Ovary (tissue), 9 donors: ENCODE data around the gene FAM217B. TPM values are rescaled to one million over a fixed set of nuclear protein-coding genes. Genes with fewer than 3 reads are reported as not detected.

Experiments used
- DNase-seq, 5 donors: peaks; one replicate each; pipeline ENCODE4 v3.0.0-alpha.2; 2019 to 2020
- H3K27ac ChIP-seq, 2 donors: fragments of 200-600 bp; one replicate each; pipeline versions ENCODE4 v1.5.1 to v1.8.0; 2019 to 2022
- H3K27me3 ChIP-seq: fragments of 200-600 bp; one replicate; pipeline ENCODE4 v1.8.0; 2022
- H3K36me3 ChIP-seq: fragments of 200-600 bp; sonication (generic); one replicate; pipeline ENCODE4 v1.5.1; 2019
- H3K4me1 ChIP-seq: one replicate; pipeline ENCODE4 v1.8.1; 2013; ENCODE audit warnings: mild to moderate bottlenecking, moderate library complexity; ENCODE audit not compliant: insufficient read depth
- H3K4me3 ChIP-seq: fragments of 200-600 bp; sonication (generic); one replicate; pipeline ENCODE4 v1.5.1; 2017
- H3K9me3 ChIP-seq, 2 donors: fragments of 200-600 bp in 1 of 2; sonication (generic) in 1 of 2; one replicate each; pipeline versions ENCODE4 v1.5.1 to v1.8.1; 2013 to 2019; ENCODE audit warnings: mild to moderate bottlenecking in 1 of 2, moderate library complexity in 1 of 2
- EP300 ChIP-seq: sonication (generic); formaldehyde crosslinking; IDR thresholded peaks from one replicate; pipeline ENCODE4 v1.6.1; 2017; ENCODE audit warnings: antibody characterized with exemption
- POLR2A ChIP-seq: fragments of 450-650 bp; IDR thresholded peaks from one replicate; pipeline ENCODE4 v1.6.1; 2017; ENCODE audit warnings: antibody characterized with exemption, mild to moderate bottlenecking, moderate library complexity
- whole genome bisulfite sequencing, 3 donors: extraction: QIAGEN DNeasy Blood & Tissue Kit in 1 of 3; methylation state at CpG; one replicate each; pipeline versions ENCODE4 v1.1.5 to v1.1.7; 2013 to 2017; 5-methylcytosine and 5-hydroxymethylcytosine counted together
- intact Hi-C, 4 donors: fragments of 100-400 bp; cut with DNase I; formaldehyde crosslinking; loops; one replicate each; pipeline versions ENCODE4 v1.11.0 to v1.15.1; 2022 to 2023
- polyA plus RNA-seq, 2 donors: library from polyadenylated mRNA; stranded (reverse); fragments of 200-250 nt in 1 of 2; fragments of 350-450 nt in 1 of 2; fragmentation: Illumina TruSeq in 1 of 2; extraction: RNeasy Lipid Tissue Mini Kit (QIAGEN cat#74804) in 1 of 2; gene quantifications; one replicate each; pipeline ENCODE4 v1.2.3, GENCODE V29; 2013 to 2014
- total RNA-seq, 7 donors: library from RNA; depleted of rRNA in 2 of 7; stranded (reverse); fragments of >200 nt in 2 of 7; fragmentation: NEBNext Ultra II Directional in 3 of 7; extraction: Animal tissue kit (Norgen Biotek cat#: 25700) in 3 of 7; gene quantifications; one replicate each; pipeline versions ENCODE4 v1.1.0 to v1.2.4, GENCODE V29; 2016 to 2023
- TF ChIP-seq, protein P1 (sequence below), 3 donors: fragments of 450-650 bp in 2 of 3; fragments of 200-600 bp in 1 of 3; IDR thresholded peaks; one replicate each; pipeline versions ENCODE4 v1.5.1 to v1.8.0; 2016 to 2022; ENCODE audit warnings: antibody characterized with exemption in 3 of 3, mild to moderate bottlenecking in 1 of 3
- donor health status: DM: no; HTN: no; CAD: no; lungs with moderate emphysema.
- donor health status: DM: no; HTN: no; CAD: no.
- donor health status: Bipolar disorder and iron deficiency.
- donor health status: DM: yes; HTN: yes; CAD: no.
- donor health status: DM: no; HTN: no; CAD: no.
- donor health status: DM: yes; HTN: yes; CAD: no.

Gene FAM217B
- total and polyA plus RNA-seq, 9 donors, result 3.7 to 16.7 (median 9.4) TPM

DNA sequence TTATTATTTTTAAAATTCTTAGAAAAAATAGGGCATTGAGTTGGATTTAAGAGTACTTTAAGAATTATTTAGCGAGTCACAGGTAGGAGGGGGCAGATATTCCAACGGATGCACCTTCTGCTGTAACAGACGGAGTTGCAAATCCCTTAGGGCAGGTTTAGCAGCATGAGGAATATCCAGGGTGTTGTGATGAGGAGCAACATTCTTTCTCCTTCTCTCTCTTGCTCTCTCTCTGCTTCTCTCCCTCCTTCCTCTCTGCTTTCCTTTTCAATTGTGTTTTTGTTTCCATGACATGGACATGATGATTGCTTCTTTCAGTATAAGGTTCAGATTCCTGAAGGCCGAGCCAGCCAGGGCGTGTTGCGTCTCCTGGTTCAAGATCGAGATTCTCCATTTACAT, 46.9 kb downstream of the FAM217B start:
- no peaks in the 10 kb centered on the region for H3K9me3 ChIP-seq
- no peaks in the 10 kb centered on the region for H3K27me3 ChIP-seq
- no peaks in the 10 kb centered on the region for H3K36me3 ChIP-seq
- 88 to 90% (median 88%) methylated on average over 7 of the region's 7 CpGs for WGBS, 3 donors
- no peak for DNase-seq
- H3K4me3 ChIP-seq, result no peak overlapping the region
- no peak for TF ChIP-seq EP300
- no peak for TF ChIP-seq POLR2A
- TF ChIP-seq, protein P1, sequence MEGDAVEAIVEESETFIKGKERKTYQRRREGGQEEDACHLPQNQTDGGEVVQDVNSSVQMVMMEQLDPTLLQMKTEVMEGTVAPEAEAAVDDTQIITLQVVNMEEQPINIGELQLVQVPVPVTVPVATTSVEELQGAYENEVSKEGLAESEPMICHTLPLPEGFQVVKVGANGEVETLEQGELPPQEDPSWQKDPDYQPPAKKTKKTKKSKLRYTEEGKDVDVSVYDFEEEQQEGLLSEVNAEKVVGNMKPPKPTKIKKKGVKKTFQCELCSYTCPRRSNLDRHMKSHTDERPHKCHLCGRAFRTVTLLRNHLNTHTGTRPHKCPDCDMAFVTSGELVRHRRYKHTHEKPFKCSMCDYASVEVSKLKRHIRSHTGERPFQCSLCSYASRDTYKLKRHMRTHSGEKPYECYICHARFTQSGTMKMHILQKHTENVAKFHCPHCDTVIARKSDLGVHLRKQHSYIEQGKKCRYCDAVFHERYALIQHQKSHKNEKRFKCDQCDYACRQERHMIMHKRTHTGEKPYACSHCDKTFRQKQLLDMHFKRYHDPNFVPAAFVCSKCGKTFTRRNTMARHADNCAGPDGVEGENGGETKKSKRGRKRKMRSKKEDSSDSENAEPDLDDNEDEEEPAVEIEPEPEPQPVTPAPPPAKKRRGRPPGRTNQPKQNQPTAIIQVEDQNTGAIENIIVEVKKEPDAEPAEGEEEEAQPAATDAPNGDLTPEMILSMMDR (IDR thresholded peaks at IDR 0.05), result no peak
- intact Hi-C loops, result no loop called here
- H3K27ac ChIP-seq, result no peak overlapping the region
- no peaks in the 10 kb centered on the region for H3K4me1 ChIP-seq

DNA sequence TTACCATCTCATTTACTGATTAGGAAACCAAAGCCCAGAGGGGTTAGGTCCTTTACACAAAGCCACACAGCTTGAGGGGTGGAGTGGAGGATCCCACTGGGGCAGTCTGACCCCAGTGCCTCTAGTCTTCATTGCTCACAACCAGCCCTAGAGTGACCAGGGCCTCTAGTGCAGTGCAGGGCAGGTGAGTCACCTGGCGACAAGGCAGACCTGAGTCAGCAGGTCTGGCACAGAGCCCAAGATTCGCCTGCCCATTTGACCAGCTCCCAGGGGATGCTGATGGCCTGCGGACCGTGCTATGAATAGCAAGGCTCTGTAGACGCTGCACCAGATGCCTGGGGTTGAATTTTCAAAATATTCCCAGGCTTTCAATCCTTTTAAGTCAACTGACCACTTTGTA, 48.0 kb downstream of the FAM217B start:
- intact Hi-C loops, result no loop called here
- Histone ChIP-seq H3K4me1 (no peaks in the 10 kb centered on the region), H3K4me3 (no peak overlapping the region), H3K27ac (no peak overlapping the region), H3K27me3 (no peaks in the 10 kb centered on the region), H3K36me3 (no peaks in the 10 kb centered on the region), H3K9me3 (no peaks in the 10 kb centered on the region)
- no peak for TF ChIP-seq EP300
- no peak for TF ChIP-seq POLR2A
- TF ChIP-seq, protein P1 (IDR thresholded peaks at IDR 0.05), result no peak
- no peak for DNase-seq
- WGBS, 3 donors, result 57 to 70% (median 63%) methylated on average over 5 of the region's 5 CpGs

DNA sequence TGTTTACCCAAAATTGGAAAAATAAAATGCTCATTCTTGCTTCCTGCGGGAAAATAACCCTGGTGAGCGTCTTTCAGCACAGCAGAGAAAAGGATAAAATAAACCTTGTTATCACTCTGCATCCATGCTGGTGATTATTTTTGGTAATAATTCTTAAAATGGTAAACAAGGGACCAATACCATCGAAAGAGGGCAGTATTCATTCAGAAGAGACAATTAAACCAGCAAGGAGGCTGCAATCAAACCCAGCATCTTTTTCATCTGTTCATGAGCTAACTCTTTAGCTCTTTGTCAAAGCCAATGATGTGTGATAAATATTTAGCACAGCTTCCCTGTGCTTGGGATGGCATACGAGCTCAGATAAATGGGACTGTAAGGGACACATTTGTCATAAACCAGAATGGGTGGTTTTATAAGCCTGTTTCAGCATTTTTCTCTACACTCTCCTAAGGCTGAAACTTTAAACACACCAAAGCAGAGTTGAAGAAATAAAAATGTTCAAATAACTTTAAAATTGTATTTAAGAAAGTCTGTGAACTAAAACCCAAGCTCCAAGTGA, 52.4 kb downstream of the FAM217B start:
- WGBS, 3 donors, result 59 to 70% (median 67%) methylated on average over 4 of the region's 4 CpGs
- H3K27me3 ChIP-seq, result no peaks in the 10 kb centered on the region
- intact Hi-C loops, result no loop called here

DNA sequence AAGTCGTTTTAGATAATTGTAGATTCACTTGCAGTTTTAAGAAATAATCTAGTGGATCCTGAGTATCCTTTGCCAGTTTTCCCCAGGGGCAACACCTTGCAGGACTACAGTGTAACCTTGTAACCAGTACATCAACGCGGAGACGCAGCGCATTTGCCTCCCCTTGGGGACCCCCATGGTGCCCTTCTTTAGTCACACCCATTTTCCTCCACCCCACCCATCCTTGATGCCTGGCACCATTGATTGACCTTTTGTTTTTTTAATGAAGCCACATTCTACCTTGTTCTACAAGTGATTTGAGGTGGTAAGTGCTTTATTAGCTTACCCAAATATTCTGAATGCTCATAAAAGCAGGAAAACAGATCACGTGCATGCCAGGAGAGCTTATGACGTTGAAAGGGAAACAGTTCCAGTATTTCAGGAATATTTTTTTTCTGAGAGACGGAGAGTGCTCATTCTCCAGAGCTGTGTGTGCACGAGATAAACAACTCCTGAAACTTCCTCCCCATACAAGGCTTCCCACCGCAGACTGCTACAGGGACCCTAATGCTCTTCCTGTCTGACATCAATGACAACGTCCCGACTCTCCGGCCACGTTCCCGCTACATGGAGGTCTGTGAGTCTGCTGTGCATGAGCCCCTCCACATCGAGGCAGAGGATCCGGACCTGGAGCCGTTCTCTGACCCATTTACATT, 53.7 kb downstream of the FAM217B start:
- H3K4me3 ChIP-seq, result no peak overlapping the region
- H3K9me3 ChIP-seq, result no peaks in the 10 kb centered on the region
- intact Hi-C loops, result no loop called here
- no peak for TF ChIP-seq EP300
- TF ChIP-seq, protein P1 (IDR thresholded peaks at IDR 0.05), result no peak
- TF ChIP-seq POLR2A, result no peak
- no peaks in the 10 kb centered on the region for H3K27me3 ChIP-seq
- H3K36me3 ChIP-seq, result no peaks in the 10 kb centered on the region
- H3K27ac ChIP-seq, result no peak overlapping the region
- no peaks in the 10 kb centered on the region for H3K4me1 ChIP-seq
- WGBS, 3 donors, result 31 to 35% (median 33%) methylated on average over 18 of the region's 18 CpGs
- no peak for DNase-seq

More for the DNA sequence above, 52.4 kb downstream of the FAM217B start:
- no peak for DNase-seq
- TF ChIP-seq, protein P1 (IDR thresholded peaks at IDR 0.05), result no peak
- no peak for TF ChIP-seq POLR2A
- TF ChIP-seq EP300, result no peak
- Histone ChIP-seq H3K4me1 (no peaks in the 10 kb centered on the region), H3K27ac (no peak overlapping the region), H3K9me3 (no peaks in the 10 kb centered on the region), H3K36me3 (no peaks in the 10 kb centered on the region), H3K4me3 (no peak overlapping the region)
